ENCODE results near the gene SLC30A7. TPM values are rescaled to one million over a fixed set of nuclear protein-coding genes. Genes with fewer than 3 reads are reported as not detected.

Gene SLC30A7
- total and polyA plus RNA-seq, 4 donors: 6.0 to 38.9 (median 10.9) TPM

- 96% methylated on average over 1 of the region's 1 CpG for WGBS
- no peak for DNase-seq (ENCODE audit: low spot score)
- no peaks in the 10 kb centered on the region for H3K4me1 ChIP-seq (ENCODE audit: control insufficient read depth in 4 of 4, insufficient read depth in 4 of 4, low read length in 3 of 4)
- no peak overlapping the region for H3K4me3 ChIP-seq (ENCODE audit: low read depth in 1 of 3, low read length in 3 of 3)
- H3K9ac ChIP-seq (ENCODE audit: low read depth in 1 of 2, low read length in 2 of 2): no peak overlapping the region
- peaks cover 7 to 37% (median 29%) of the 10 kb centered on the region in 4 donors for H3K36me3 ChIP-seq (ENCODE audit: control insufficient read depth in 4 of 4, insufficient read depth in 3 of 4, low read depth in 1 of 4, low read length in 3 of 4)
- no peaks in the 10 kb centered on the region for H3K27me3 ChIP-seq (ENCODE audit: control insufficient read depth in 4 of 4, insufficient read depth in 4 of 4, low read length in 3 of 4)
- H3K9me3 ChIP-seq (ENCODE audit: control insufficient read depth in 4 of 4, low read length in 3 of 4): no peaks in the 10 kb centered on the region
- TF ChIP-seq EGR1 (IDR thresholded peaks at IDR 0.05; ENCODE audit: low read depth in 2 of 2) (no peak), ZBTB33 (IDR thresholded peaks at IDR 0.05) (no peak), ATF3 (IDR thresholded peaks at IDR 0.05) (no peak), MAX (IDR thresholded peaks at IDR 0.05) (no peak), JUND (IDR thresholded peaks at IDR 0.05) (no peak), NR2F2 (IDR thresholded peaks at IDR 0.05) (no peak), REST (IDR thresholded peaks at IDR 0.05) (no peak), SP1 (IDR thresholded peaks at IDR 0.05) (no peak), FOXA1 (IDR thresholded peaks at IDR 0.05) (no peak), RXRA (IDR thresholded peaks at IDR 0.05) (no peak)
- H3K27ac ChIP-seq (ENCODE audit: low read depth in 1 of 2, low read length in 2 of 2): no peak overlapping the region
These were observed 12.0 kb downstream of the SLC30A7 start for GRCh38 chr1:100907887-100908286.

- Histone ChIP-seq H3K36me3 (ENCODE audit: control insufficient read depth in 4 of 4, insufficient read depth in 3 of 4, low read depth in 1 of 4, low read length in 3 of 4) (peaks cover 7 to 46% (median 35%) of the 10 kb centered on the region in 4 donors), H3K4me1 (ENCODE audit: control insufficient read depth in 4 of 4, insufficient read depth in 4 of 4, low read length in 3 of 4) (no peaks in the 10 kb centered on the region), H3K4me3 (ENCODE audit: low read depth in 1 of 3, low read length in 3 of 3) (no peak overlapping the region), H3K27ac (ENCODE audit: low read depth in 1 of 2, low read length in 2 of 2) (no peak overlapping the region), H3K9ac (ENCODE audit: low read depth in 1 of 2, low read length in 2 of 2) (no peak overlapping the region), H3K27me3 (ENCODE audit: control insufficient read depth in 4 of 4, insufficient read depth in 4 of 4, low read length in 3 of 4) (no peaks in the 10 kb centered on the region), H3K9me3 (ENCODE audit: control insufficient read depth in 4 of 4, low read length in 3 of 4) (no peaks in the 10 kb centered on the region)
- TF ChIP-seq ATF3 (IDR thresholded peaks at IDR 0.05) (no peak), CTCF (IDR thresholded peaks at IDR 0.05; ENCODE audit: low read depth, low read length, missing input control) (no peak), FOXA1 (IDR thresholded peaks at IDR 0.05) (no peak), YY1 (IDR thresholded peaks at IDR 0.05) (no peak), HNF4G (IDR thresholded peaks at IDR 0.05) (no peak), ZBTB33 (IDR thresholded peaks at IDR 0.05) (no peak), SP1 (IDR thresholded peaks at IDR 0.05) (no peak), EGR1 (IDR thresholded peaks at IDR 0.05; ENCODE audit: low read depth in 2 of 2) (no peak), REST (IDR thresholded peaks at IDR 0.05) (no peak), HNF4A (conservative IDR thresholded peaks at IDR 0.05) (no peak), RAD21 (IDR thresholded peaks at IDR 0.05) (no peak)
- no peak for DNase-seq (ENCODE audit: low spot score)
These were observed 13.1 kb downstream of the SLC30A7 start for GRCh38 chr1:100909018-100909417.

Data from liver (tissue), 9 donors.